AG04449 (cell line): ENCODE data around the gene HMX2.

ENCODE experiments used
- CTCF ChIA-PET: fragments of 350-600 bp; formaldehyde crosslinking; extraction: SDS; loops from one replicate; lab custom pipeline; 2021; ENCODE audit warnings: antibody characterized with exemption; lab: Yijun Ruan, JAX
- POLR2A ChIA-PET: fragments of 400-600, 350-600 bp; formaldehyde crosslinking; extraction: SDS; loops from one replicate; lab custom pipeline; 2020; ENCODE audit warnings: antibody characterized with exemption, inconsistent platforms; lab: Yijun Ruan, JAX
- DNase-seq: peaks from one replicate; pipeline ENCODE4 v3.0.0-alpha.2; 2010; ENCODE audit warnings: low read depth, low spot score
- H3K4me3 ChIP-seq: 2 replicates; pipeline ENCODE4 v1.5.1; 2011; ENCODE audit warnings: low read depth, mild to moderate bottlenecking, control low read depth, low read length
- TF ChIP-seq, protein P1 (sequence below): IDR thresholded peaks from one replicate; pipeline ENCODE4 v1.5.1; 2011; ENCODE audit warnings: mild to moderate bottlenecking, moderate library complexity, low read length, control low read depth, inconsistent platforms; ENCODE audit not compliant: insufficient read depth; ENCODE audit errors: missing control alignments

Gene HMX2

DNA sequence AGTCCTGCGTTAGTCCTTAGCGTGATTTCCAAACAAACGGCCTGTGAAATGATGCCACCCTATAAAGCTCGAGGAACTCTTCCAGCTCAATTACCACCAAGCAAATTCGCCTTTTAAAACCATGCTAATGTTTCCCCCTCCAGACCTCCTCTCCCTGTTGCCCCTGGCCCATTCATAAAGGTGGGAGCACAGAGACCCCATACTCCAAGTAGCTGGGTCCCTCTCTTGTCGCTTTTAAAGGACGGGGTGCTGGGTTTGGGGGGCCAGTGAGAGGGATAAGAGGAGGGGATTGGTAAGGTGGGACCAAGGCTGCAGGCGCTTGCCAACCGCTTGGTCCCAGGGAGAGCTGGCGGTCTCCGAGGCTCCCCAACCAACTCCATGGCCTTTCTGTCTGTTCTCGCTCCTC lies 1.2 kb downstream of the HMX2 start:
- DNase-seq: no peak
- POLR2A ChIA-PET: no interaction called here
- CTCF ChIA-PET: interaction anchor here (2.0 to 4.6 kb wide), 2 partner anchors 10 to 16 kb away, joined by 8 to 27 read pairs; no protein-coding TSS in a partner anchor
- TF ChIP-seq, protein P1, sequence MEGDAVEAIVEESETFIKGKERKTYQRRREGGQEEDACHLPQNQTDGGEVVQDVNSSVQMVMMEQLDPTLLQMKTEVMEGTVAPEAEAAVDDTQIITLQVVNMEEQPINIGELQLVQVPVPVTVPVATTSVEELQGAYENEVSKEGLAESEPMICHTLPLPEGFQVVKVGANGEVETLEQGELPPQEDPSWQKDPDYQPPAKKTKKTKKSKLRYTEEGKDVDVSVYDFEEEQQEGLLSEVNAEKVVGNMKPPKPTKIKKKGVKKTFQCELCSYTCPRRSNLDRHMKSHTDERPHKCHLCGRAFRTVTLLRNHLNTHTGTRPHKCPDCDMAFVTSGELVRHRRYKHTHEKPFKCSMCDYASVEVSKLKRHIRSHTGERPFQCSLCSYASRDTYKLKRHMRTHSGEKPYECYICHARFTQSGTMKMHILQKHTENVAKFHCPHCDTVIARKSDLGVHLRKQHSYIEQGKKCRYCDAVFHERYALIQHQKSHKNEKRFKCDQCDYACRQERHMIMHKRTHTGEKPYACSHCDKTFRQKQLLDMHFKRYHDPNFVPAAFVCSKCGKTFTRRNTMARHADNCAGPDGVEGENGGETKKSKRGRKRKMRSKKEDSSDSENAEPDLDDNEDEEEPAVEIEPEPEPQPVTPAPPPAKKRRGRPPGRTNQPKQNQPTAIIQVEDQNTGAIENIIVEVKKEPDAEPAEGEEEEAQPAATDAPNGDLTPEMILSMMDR: no peak
- no peak overlapping the region for H3K4me3 ChIP-seq

DNA sequence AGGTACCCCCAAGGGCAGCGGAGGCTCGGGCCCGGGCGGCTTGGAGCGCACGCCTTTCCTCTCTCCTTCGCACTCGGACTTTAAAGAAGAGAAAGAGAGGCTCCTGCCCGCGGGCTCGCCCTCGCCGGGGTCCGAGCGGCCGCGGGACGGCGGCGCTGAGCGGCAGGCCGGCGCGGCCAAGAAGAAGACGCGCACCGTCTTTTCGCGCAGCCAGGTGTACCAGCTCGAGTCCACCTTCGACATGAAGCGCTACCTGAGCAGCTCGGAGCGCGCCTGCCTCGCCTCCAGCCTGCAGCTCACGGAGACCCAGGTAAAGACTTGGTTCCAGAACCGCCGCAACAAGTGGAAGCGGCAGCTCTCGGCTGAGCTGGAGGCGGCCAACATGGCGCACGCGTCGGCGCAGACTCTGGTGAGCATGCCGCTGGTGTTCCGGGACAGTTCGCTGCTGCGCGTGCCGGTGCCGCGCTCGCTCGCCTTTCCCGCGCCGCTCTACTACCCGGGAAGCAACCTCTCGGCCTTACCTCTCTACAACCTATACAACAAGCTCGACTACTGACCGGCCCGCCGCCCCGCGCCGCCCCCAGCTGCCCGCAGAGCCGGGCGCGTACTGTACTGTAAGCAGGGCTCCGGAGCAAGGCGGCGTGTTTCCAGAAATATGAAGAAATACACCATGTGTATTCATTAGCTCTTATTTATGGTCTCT lies 1.8 kb downstream of the HMX2 start:
- H3K4me3 ChIP-seq: peak overlapping the region; percentile 45
- TF ChIP-seq, protein P1: no peak
- POLR2A ChIA-PET: no interaction called here
- DNase-seq: no peak
- CTCF ChIA-PET: interaction anchor here (0.7 to 4.6 kb wide), 3 partner anchors 11 to 279 kb away, joined by 3 to 27 read pairs (median 8); no protein-coding TSS in a partner anchor

DNA sequence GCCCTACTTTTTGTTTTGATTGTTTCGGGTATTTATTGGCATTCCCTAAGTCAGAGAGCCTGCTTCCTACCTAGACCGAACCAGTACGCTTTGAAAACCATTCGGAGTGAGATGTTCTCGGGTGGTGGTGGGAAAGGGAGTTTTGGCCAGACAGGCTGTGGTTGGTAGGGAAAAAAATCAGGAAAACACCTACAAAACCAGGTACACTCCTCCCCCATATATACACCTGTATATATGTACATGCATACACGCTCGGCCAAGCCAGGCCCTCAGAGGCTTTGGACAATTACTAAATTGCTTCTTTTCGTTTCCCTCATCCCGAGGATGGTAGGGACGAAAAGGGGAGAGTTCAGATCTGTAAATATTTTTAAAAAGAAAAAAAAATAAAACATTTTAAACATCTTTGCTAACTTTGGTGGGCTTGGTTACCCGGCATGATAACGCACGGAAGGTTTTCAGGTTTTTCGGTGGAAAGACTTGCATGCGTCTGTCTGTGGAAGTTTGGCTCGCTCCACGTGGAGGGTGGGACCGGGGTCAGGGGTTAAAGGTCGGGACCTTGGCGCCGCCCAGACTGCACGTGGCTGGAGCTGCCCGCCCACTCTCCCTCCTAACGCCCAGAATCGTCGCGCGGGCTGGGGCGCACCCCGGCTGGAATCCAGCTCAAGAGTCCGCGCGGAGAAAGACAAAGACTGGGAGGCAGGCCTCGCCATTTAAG lies 2.5 kb downstream of the HMX2 start:
- TF ChIP-seq, protein P1: no peak
- no peak overlapping the region for H3K4me3 ChIP-seq
- no peak for DNase-seq
- ChIA-PET CTCF (interaction anchor here (0.7 to 4.6 kb wide), 3 partner anchors 11 to 279 kb away, joined by 3 to 27 read pairs (median 8); no protein-coding TSS in a partner anchor), POLR2A (no interaction called here)

DNA sequence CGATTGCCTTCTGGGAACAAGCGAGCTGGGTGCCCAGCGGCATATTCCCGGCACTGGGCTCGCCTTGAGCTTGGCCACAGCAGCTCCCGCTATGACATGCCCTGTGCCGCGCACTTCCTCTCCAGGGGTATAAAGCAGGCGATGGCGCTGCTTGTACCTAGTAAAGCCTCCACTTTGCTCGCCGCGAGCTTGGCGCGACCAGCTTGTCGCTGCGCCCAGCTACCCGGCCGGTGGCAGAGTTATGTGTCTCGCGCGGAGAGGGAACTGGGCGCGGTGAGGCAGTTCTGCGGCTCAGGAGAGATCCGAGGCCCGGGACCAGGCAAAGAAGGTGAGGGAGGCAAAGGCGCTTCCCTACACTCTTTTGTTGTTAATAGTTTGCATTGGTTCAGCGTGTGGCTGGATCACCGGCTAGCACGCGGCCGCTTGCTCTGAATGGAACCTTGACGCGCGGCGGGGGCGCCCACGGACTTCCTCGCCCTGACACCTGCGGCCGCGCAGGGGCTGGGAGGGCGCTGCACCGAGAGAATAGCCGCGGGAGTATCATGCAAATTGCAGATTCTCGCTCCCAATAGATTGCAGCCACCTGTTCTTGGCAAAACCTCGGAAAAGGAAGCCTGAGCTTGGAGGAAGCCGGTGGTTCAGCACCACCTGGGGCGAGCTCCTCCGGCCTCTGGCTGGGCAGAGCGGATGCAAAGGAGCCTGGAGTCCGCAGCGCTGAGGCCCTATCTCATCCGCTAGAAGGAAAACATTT lies 3.2 kb downstream of the HMX2 start:
- ChIA-PET CTCF (interaction anchor here (4.6 kb wide), 1 partner anchor 18 kb away, joined by 27 read pairs; no protein-coding TSS in a partner anchor), POLR2A (no interaction called here)
- no peak for DNase-seq
- TF ChIP-seq, protein P1: no peak
- H3K4me3 ChIP-seq: no peak overlapping the region

DNA sequence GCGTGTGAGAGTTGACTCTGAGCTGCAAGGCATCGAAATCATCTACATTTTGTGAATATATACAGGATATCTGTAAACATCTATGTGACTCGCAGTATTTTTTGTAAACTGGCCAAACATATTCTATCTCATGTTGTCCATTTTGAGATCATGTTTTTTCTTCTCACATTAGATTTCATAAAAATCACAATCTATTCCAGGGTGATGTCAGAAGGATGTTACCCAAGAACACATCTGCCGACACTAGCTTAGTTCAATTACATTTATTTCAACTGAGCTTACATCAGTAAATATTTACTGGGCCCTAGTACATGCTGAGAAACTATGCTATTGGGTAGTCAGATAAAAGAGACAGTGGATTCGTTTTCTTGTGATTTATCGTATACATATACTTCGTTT lies 3.8 kb downstream of the HMX2 start:
- CTCF ChIA-PET: interaction anchor here (1.6 to 4.6 kb wide), 2 partner anchors 15 to 19 kb away, joined by 3 to 27 read pairs; no protein-coding TSS in a partner anchor
- DNase-seq: no peak
- POLR2A ChIA-PET: no interaction called here
- H3K4me3 ChIP-seq: no peak overlapping the region
- TF ChIP-seq, protein P1: no peak
